Parathyroid adenoma (tissue), 2 donors: ENCODE results near the gene SMIM17.

Experiments used
- H2AFZ ChIP-seq: fragments of 300-600 bp; sonication (generic); one replicate; pipeline ENCODE4 v1.7.0; 2017; ENCODE audit warnings: antibody characterized with exemption, mild to moderate bottlenecking
- H3K27ac ChIP-seq: fragments of 300-600 bp; sonication (generic); one replicate; pipeline ENCODE4 v1.7.0; 2017
- H3K27me3 ChIP-seq: fragments of 300-600 bp; sonication (generic); one replicate; pipeline ENCODE4 v1.7.0; 2017; ENCODE audit warnings: low read length; ENCODE audit not compliant: control insufficient read depth, insufficient read depth
- H3K36me3 ChIP-seq: fragments of 300-600 bp; sonication (generic); one replicate; pipeline ENCODE4 v1.7.0; 2017; ENCODE audit warnings: low read length; ENCODE audit not compliant: control insufficient read depth, insufficient read depth
- H3K4me1 ChIP-seq: fragments of 300-600 bp; sonication (generic); one replicate; pipeline ENCODE4 v1.7.0; 2017; ENCODE audit warnings: control low read depth
- H3K4me2 ChIP-seq: fragments of 300-600 bp; sonication (generic); one replicate; pipeline ENCODE4 v1.7.0; 2017; ENCODE audit warnings: low read length
- H3K4me3 ChIP-seq: fragments of 300-600 bp; sonication (generic); one replicate; pipeline ENCODE4 v1.7.0; 2017; ENCODE audit warnings: low read depth, low read length
- H3K79me2 ChIP-seq: fragments of 300-600 bp; sonication (generic); one replicate; pipeline ENCODE4 v1.7.0; 2017; ENCODE audit warnings: control low read depth
- H3K9ac ChIP-seq: fragments of 300-600 bp; sonication (generic); one replicate; pipeline ENCODE4 v1.7.0; 2017; ENCODE audit warnings: mild to moderate bottlenecking
- H3K9me3 ChIP-seq: fragments of 300-600 bp; sonication (generic); one replicate; pipeline ENCODE4 v1.7.0; 2017; ENCODE audit warnings: low read length; ENCODE audit not compliant: control insufficient read depth
- TF ChIP-seq, protein P1 (sequence below): fragments of 300-600 bp; sonication (generic); IDR thresholded peaks from one replicate; pipeline ENCODE4 v1.7.0; 2017; ENCODE audit warnings: antibody characterized with exemption, mild to moderate bottlenecking
- donor health status: primary hyperparathyroidism.

Gene SMIM17

DNA sequence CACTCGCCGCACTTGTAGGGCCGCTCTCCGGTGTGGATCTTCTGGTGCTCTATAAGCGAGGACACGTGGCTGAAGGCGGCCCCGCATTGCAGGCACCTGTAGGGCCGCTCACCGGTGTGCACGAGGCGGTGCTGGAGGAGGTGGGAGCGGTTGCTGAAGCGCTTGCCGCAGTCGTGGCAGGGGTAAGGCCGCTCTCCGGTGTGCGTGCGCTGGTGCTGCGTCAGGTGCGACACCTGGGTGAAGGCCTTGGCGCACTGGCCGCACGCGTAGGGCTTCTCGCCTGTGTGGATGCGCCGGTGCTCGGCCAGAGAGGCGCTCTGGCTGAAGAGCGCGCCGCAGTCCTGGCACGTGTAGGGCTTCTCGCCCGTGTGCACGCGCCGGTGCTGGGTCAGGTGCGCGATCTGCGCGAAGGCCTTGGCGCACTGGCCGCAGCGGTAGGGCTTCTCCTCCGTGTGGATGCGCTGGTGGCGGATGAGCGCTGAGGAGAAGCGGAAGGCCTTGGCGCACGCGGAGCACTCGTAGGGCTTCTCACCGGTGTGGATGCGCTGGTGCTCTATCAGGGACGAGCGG lies 21.1 kb downstream of the SMIM17 start:
- no peak overlapping the region for H3K27ac ChIP-seq
- no peak overlapping the region for H2AFZ ChIP-seq
- no peak overlapping the region for H3K9ac ChIP-seq
- H3K27me3 ChIP-seq = no peaks in the 10 kb centered on the region
- no peaks in the 10 kb centered on the region for H3K9me3 ChIP-seq
- no peaks in the 10 kb centered on the region for H3K79me2 ChIP-seq
- TF ChIP-seq, protein P1, sequence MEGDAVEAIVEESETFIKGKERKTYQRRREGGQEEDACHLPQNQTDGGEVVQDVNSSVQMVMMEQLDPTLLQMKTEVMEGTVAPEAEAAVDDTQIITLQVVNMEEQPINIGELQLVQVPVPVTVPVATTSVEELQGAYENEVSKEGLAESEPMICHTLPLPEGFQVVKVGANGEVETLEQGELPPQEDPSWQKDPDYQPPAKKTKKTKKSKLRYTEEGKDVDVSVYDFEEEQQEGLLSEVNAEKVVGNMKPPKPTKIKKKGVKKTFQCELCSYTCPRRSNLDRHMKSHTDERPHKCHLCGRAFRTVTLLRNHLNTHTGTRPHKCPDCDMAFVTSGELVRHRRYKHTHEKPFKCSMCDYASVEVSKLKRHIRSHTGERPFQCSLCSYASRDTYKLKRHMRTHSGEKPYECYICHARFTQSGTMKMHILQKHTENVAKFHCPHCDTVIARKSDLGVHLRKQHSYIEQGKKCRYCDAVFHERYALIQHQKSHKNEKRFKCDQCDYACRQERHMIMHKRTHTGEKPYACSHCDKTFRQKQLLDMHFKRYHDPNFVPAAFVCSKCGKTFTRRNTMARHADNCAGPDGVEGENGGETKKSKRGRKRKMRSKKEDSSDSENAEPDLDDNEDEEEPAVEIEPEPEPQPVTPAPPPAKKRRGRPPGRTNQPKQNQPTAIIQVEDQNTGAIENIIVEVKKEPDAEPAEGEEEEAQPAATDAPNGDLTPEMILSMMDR = no peak
- no peak overlapping the region for H3K4me3 ChIP-seq
- no peaks in the 10 kb centered on the region for H3K4me1 ChIP-seq
- no peaks in the 10 kb centered on the region for H3K36me3 ChIP-seq
- H3K4me2 ChIP-seq = no peak overlapping the region

DNA sequence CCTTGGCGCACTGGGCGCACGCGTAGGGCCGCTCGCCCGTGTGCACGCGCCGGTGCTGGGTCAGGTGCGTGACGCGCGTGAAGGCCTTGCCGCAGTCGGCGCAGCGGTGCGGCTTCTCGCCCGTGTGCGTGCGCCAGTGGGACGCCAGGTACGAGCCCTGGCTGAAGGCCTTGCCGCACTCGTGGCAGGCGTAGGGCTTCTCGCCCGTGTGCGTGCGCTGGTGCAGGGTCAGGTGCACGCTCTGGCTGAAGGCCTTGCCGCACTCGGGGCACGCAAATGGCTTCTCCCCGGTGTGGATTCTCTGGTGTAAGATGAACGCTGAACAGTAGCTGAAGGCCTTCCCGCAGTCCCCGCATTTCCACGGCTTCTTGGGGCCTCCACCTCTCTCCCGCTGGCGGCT lies 21.6 kb downstream of the SMIM17 start:
- TF ChIP-seq, protein P1 = no peak
- H2AFZ ChIP-seq = no peak overlapping the region
- H3K4me2 ChIP-seq = no peak overlapping the region
- no peaks in the 10 kb centered on the region for H3K27me3 ChIP-seq
- H3K9me3 ChIP-seq = no peaks in the 10 kb centered on the region
- H3K79me2 ChIP-seq = no peaks in the 10 kb centered on the region
- H3K36me3 ChIP-seq = no peaks in the 10 kb centered on the region
- H3K27ac ChIP-seq = no peak overlapping the region
- no peak overlapping the region for H3K9ac ChIP-seq
- no peak overlapping the region for H3K4me3 ChIP-seq
- H3K4me1 ChIP-seq = no peaks in the 10 kb centered on the region

DNA sequence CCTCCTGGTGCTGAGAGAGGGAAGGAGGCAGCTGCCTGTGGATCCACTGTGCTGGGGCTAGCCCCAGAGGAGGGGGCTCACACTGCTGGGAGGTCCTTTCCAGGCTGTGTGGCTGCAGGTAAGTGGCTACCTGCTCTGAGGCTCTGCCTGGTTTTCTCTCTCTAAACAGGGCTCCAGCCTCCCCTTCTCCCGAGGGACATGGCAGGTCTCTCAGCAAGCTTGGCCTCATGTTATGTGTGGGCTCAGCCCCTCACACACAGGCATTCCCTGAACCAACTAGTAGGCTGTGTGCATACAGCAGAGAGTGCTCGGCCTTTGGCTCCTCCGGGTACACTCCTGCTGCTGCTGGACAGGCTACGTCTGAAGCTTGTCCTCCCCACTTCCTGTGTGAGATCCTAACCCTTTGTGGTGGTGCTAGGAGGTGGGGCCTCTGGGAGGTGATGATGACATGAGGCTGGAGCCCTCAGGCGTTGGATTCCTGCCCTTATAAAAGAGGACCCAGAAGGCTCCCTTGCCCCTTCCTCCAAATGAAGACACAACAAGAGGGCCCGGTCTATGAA lies 24.4 kb downstream of the SMIM17 start:
- H3K4me2 ChIP-seq = no peak overlapping the region
- H3K4me1 ChIP-seq = peaks cover 8% of the 10 kb centered on the region
- H2AFZ ChIP-seq = no peak overlapping the region
- no peaks in the 10 kb centered on the region for H3K9me3 ChIP-seq
- H3K4me3 ChIP-seq = no peak overlapping the region
- H3K36me3 ChIP-seq = no peaks in the 10 kb centered on the region
- H3K9ac ChIP-seq = no peak overlapping the region
- H3K27ac ChIP-seq = no peak overlapping the region
- no peaks in the 10 kb centered on the region for H3K79me2 ChIP-seq
- H3K27me3 ChIP-seq = no peaks in the 10 kb centered on the region
- TF ChIP-seq, protein P1 = no peak

DNA sequence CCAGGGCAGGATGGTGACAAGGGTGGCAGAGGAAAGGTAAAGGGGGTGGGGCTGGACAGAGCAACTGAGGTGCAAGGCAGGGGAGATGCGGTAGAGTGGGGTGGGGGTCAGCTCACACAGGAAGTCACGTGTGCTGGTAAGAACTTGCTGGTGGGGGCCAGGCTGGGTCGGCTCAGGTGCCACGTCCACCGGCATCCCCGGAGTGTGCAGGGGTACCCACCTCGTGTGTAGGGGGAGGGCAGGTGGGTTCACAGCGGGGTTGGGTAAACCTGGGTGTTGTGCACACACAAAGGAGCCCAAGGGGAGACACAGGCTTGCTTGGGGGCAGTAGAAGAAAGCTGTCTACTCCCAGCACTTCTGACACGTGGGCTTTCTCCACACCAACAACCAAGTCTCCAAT lies 25.7 kb downstream of the SMIM17 start:
- H3K4me3 ChIP-seq = no peak overlapping the region
- no peaks in the 10 kb centered on the region for H3K36me3 ChIP-seq
- no peaks in the 10 kb centered on the region for H3K79me2 ChIP-seq
- TF ChIP-seq, protein P1 = no peak
- no peaks in the 10 kb centered on the region for H3K9me3 ChIP-seq
- H3K27ac ChIP-seq = no peak overlapping the region
- H2AFZ ChIP-seq = no peak overlapping the region
- H3K27me3 ChIP-seq = no peaks in the 10 kb centered on the region
- H3K4me1 ChIP-seq = peaks cover 8% of the 10 kb centered on the region
- no peak overlapping the region for H3K9ac ChIP-seq
- no peak overlapping the region for H3K4me2 ChIP-seq

DNA sequence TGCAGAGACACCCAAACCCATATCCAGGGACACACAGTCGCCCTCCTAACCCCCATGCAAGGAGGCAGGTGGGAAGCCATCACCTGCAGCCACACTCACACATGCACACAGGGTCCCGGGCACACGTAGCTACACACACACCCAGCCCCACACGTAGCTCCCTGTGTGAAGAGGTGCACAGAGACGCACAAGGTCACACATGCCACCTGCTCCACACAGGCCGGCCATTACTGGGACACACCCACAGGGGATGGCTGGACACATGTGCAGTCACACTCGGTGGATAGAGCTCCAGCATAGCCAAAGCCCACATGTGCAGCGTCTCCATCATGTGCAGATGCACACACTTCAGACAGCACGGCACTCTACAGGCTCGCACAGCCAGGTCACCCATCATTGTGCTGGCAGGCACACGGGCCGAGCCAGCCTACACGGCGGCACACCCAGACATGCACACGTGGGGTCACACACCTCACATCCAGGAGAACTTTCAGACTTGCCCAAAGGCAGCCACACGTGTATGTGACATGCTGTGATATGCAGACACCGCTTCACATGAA lies 27.5 kb downstream of the SMIM17 start:
- Histone ChIP-seq H3K4me1 (peaks cover 8% of the 10 kb centered on the region), H2AFZ (peak overlapping the region; percentile 88), H3K27ac (no peak overlapping the region), H3K79me2 (no peaks in the 10 kb centered on the region), H3K9ac (no peak overlapping the region), H3K4me3 (peak overlapping the region; percentile 71), H3K27me3 (no peaks in the 10 kb centered on the region), H3K9me3 (no peaks in the 10 kb centered on the region), H3K36me3 (no peaks in the 10 kb centered on the region), H3K4me2 (peak overlapping the region; percentile 72)
- TF ChIP-seq, protein P1 = no peak
